OCI-LY7 (cell line): ENCODE results near the gene ECI2.

Experiments
- CTCF ChIP-seq: fragments of 200-600 bp; sonication (generic); conservative IDR thresholded peaks from 2 replicates; pipeline ENCODE4 v1.5.1; 2014; ENCODE audit warnings: mild to moderate bottlenecking, antibody characterized with exemption, low read length, moderate library complexity, mixed read lengths
- EZH2phosphoT487 ChIP-seq: fragments of 200-600 bp; sonication (generic); IDR thresholded peaks from 2 replicates; pipeline ENCODE4 v1.6.1; 2018; ENCODE audit warnings: low read depth, borderline replicate concordance, mild to moderate bottlenecking, mixed run types, antibody characterized with exemption, low read length, moderate library complexity, mixed read lengths

- TF ChIP-seq CTCF (no peak), EZH2phosphoT487 (no peak)
Observed at GRCh38 chr6:4129446-4129845, 5.9 kb downstream of the ECI2 start.
